Choroid plexus epithelial cell (primary cell): ENCODE results near the gene SOCS1.

ENCODE experiments used
- DNase-seq: peaks from one replicate; pipeline ENCODE4 v3.0.0-alpha.2; 2010; ENCODE audit warnings: low read depth
- H3K4me3 ChIP-seq: 2 replicates; pipeline ENCODE4 v1.5.1; 2011; ENCODE audit warnings: low read depth, mild to moderate bottlenecking, control low read depth, low read length, moderate library complexity
- TF ChIP-seq, protein P1 (sequence below): conservative IDR thresholded peaks from 2 replicates; pipeline ENCODE4 v1.5.1; 2011; ENCODE audit warnings: low read depth, mild to moderate bottlenecking, control low read depth, inconsistent platforms, low read length, moderate library complexity

Gene SOCS1

DNA sequence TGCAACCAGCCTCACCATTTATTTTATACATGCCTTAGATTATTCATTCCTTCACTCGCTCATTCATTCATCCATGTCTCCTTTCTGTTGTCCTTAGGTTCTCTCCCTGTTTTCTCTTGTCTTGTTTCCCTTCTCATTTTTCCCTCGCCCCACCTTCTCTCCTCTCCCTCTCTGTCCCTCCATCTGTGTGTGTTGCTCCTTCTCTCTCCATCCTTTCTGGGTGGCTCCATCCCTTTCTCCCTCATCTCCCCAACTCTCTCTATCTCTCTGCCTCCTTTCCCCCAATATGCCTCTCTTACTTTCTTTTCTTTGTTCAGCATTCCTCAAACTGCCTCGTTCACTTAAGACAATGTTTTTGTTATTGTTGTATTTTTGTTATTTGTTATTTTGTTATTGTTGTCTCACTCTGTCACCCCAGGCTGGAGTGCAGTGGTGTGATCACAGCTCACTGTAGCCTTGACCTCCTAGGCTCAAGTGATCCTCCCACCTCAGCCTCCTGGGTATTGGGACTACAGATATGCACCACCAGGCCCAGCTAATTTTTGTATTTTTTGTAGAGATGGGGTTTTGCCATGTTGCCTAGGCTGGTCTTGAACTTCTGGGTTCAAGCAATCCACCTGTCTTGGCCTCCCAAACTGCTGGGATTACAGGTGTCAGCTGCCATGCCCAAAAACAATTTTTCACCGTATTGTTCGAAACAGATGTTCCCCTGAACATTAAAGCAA lies 14.4 kb downstream of the SOCS1 start:
- no peak for DNase-seq
- TF ChIP-seq, protein P1, sequence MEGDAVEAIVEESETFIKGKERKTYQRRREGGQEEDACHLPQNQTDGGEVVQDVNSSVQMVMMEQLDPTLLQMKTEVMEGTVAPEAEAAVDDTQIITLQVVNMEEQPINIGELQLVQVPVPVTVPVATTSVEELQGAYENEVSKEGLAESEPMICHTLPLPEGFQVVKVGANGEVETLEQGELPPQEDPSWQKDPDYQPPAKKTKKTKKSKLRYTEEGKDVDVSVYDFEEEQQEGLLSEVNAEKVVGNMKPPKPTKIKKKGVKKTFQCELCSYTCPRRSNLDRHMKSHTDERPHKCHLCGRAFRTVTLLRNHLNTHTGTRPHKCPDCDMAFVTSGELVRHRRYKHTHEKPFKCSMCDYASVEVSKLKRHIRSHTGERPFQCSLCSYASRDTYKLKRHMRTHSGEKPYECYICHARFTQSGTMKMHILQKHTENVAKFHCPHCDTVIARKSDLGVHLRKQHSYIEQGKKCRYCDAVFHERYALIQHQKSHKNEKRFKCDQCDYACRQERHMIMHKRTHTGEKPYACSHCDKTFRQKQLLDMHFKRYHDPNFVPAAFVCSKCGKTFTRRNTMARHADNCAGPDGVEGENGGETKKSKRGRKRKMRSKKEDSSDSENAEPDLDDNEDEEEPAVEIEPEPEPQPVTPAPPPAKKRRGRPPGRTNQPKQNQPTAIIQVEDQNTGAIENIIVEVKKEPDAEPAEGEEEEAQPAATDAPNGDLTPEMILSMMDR = no peak
- H3K4me3 ChIP-seq = no peak overlapping the region

DNA sequence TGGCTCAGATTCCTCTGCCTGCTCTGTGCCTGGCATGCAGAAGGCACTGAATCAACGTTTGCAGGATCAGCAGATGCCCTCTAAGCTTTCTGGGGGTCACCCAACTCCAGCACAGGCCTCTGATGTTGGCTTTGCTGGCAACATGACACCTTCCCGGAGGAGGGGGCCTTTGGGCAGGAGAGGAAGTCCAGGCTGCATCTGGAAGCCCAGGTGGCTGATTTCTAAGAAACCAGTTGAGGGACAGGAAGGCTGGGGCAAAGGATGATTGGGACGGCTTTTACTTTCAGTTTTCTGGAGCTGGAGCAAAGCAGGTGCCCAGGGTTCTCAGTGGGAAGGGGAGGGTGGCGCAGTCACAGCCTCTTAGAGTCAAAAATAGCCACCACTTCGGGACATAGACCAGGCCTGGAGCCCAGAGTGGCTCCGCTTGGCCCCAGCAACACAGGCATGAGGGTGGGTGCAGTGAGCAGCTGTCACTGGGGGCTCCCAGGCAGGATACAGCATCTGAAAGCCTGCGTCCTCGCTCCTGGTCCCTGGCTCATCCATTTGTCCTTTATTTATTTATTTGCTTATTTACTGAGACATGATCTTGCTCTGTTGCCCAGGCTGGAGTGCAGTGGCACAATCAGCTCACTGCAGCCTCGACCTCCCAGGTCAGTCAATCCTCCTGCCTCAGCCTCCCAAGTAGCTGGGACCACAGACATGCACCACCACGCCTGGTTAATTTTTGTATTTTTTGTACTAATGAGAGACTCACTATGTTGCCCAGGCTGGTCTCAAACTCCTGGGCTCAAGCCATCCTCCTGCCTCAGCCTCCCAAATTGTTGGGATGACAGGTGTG lies 15.1 kb downstream of the SOCS1 start:
- no peak for DNase-seq

DNA sequence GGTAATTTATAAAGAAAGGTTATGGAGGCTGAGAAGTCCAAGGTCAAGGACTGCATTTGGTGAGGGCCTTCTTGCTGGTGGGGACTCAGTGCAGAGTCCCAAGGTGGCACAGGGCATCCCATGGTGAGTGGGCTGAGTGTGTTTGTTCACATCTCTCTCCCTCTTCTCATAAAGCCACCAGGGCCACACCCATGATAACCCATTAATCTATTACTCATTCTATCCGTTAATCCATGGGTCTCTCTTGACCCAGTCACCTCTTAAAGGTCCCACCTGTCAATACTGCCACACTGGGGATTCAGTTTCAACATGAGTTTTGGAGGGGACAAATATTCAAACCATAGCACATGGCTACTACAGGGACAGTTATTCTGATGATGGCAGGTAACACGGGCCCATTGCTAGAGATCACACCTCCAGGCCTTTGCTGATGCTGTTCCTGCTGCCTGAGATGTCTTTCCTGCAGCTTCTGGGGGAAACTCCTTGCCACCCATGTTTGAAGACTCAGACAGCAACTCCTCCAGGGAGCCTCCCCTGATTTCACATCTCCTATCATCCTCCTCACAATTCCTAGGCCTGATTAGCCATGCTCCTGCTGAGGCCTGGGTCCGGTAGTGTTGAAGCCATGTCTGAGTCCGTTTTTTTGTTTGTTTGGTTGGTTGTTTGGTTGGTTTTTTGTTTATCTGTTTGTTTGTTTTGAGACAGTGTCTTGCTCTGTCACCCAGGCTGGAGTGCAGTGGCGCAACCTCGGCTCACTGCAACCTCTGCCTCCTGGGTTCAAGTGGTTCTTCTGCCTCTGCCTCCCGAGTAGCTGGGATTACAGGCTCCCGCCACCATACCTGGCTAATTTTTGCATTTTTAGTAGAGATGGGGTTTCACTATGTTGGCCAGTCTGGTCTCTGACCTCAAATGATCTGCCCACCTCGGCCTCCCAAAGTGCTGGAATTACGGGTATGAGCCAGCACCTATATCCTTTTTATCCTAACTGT lies 16.1 kb downstream of the SOCS1 start:
- TF ChIP-seq, protein P1 = no peak
- H3K4me3 ChIP-seq = no peak overlapping the region
- DNase-seq = no peak

More for the DNA sequence above, 15.1 kb downstream of the SOCS1 start:
- H3K4me3 ChIP-seq = no peak overlapping the region
- TF ChIP-seq, protein P1 = no peak

DNA sequence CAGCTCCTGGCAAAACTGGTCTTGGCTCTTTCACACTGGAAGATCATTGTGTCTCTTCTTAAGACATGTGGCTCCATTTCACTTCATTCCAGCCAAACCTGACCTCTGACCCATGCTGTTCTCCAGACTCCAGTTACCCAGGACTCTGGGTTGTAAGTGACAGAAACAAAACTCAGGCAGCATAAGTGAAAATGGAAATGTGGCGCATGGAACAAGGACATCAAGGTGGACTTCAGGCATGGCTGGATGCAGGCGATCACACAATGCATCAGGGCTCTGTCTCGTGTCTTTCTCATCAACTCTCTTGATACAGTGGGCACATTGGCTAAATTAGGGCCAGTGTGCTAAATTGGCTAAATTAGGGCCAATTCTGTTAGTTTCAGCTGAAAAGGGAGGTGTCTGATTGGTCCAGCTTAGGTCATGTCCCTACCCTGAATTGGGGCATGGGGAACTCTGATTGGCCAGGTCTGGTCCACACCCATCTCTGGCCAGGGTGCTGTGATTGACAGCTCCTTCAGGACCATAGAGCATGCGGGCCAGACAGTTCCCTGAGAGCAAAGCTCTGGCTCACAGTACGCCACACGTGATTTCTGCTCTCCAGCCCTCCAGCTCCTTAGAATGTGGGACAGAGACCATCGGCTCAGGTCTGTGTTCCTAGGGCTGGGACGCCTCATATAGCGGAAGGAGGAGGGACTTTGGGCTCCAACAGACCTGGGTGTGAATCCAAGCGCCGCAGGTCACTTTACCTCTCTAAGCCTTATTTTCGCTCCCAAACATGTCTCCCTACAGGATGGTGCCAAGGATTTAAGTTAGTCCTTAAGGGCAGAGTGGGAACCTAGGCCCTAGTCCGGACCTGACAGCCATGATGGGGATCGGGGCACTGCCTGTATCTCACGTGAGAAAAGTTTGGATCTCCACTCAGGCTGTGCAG lies 17.5 kb downstream of the SOCS1 start:
- DNase-seq = no peak
- no peak overlapping the region for H3K4me3 ChIP-seq
- TF ChIP-seq, protein P1 = no peak

DNA sequence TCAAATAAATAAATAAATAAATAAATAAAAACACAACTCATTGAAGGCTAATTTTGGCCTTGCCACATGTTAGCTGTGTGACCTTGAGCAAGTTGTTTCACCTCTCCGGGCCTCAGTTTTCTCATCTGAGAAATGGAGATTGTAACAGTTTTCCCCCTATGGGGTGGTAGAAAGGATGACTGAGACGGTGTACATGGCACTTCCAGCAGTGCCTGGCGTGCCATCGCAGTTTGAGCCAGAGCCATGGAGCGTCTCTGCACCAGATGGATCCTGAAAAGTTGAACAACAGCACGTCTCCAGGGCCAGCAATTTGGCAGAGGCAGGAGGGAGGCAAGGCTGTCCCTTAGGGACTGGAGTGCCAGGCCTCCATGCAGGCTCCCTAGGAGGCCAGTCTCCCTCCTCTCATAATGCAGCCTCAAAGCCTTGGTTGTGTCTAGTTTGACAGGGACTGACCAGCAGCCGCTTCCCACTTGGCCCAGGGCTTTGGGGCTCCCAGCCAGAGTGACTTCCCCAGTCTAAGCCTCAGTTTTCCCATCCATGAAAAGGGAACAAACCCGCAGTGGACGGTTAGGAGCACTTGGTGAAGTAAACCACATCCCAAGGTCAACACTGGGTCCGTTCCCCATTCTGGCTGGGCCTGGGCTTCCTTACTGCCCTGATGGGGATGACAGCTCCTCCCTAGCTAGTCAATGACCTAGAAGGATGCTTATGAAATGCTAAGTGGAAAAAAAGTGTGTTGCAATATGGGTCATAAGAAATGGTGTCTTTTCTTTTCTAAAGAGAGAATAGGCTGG lies 19.3 kb downstream of the SOCS1 start:
- peak; percentile 41 for DNase-seq
- no peak overlapping the region for H3K4me3 ChIP-seq
- TF ChIP-seq, protein P1 = no peak
